Hepatocyte (in vitro differentiated cells): ENCODE results near the gene XXYLT1.

Source experiments
- EZH2phosphoT487 ChIP-seq: fragments of 200-600 bp; sonication (generic); IDR thresholded peaks from one replicate; pipeline ENCODE4 v1.6.1; 2018; ENCODE audit warnings: antibody characterized with exemption, mild to moderate bottlenecking, low read depth, moderate library complexity; ENCODE audit not compliant: unreplicated experiment, severe bottlenecking
- TF ChIP-seq, protein P1 (sequence below): fragments of 200-600 bp; sonication (generic); IDR thresholded peaks from 2 replicates; pipeline ENCODE4 v1.5.1; 2016; ENCODE audit warnings: antibody characterized with exemption, mild to moderate bottlenecking; ENCODE audit not compliant: poor library complexity

DNA sequence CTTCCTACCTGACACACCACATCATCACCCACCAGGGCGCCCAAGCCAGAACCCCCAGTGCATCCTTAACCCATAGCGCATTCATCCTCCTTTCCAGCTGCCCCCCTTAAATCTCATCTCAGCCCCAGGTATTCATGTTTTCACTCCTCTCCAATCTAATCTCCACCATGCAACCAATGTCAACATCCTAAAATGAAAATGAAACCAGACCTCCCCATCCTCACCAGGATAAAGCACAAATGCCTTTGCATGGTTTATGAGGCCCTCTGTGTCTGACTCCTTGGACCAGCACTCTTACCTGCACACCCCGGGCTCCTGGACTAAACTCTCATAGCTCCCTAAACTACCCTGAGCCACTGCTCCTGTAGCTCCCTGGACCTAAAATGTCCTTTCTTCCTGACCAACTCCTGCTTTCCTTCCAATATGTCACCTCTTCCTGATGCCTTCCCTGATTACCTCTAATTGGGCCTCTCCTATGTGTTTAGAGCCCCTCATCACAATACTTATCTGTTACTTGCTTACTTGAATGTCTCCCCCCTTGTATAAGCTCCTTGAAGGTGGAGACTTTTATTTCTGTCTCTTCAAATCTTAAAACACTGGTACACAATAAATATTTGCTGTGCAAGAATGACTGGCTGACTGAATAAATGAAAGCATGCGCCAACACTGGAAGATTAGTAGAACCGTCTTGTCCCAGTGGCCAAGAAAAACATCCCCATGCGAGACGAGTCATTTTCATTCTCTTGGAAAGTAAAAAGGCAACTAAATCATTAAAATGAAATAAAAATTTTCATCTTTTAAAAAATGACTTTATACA, 142.5 kb downstream of the XXYLT1 start:
- TF ChIP-seq EZH2phosphoT487, result no peak
- TF ChIP-seq, protein P1, sequence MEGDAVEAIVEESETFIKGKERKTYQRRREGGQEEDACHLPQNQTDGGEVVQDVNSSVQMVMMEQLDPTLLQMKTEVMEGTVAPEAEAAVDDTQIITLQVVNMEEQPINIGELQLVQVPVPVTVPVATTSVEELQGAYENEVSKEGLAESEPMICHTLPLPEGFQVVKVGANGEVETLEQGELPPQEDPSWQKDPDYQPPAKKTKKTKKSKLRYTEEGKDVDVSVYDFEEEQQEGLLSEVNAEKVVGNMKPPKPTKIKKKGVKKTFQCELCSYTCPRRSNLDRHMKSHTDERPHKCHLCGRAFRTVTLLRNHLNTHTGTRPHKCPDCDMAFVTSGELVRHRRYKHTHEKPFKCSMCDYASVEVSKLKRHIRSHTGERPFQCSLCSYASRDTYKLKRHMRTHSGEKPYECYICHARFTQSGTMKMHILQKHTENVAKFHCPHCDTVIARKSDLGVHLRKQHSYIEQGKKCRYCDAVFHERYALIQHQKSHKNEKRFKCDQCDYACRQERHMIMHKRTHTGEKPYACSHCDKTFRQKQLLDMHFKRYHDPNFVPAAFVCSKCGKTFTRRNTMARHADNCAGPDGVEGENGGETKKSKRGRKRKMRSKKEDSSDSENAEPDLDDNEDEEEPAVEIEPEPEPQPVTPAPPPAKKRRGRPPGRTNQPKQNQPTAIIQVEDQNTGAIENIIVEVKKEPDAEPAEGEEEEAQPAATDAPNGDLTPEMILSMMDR, result no peak
